Stimulated activated CD4-positive, alpha-beta T cell treated with anti-CD3 and anti-CD28 coated beads, Interleukin-4, amount 100 ng/mL, for 1 hour (primary cell): Measurements from ENCODE around the gene ORM2.
"Not testable (repeated sequence)": the region's sequence is repeated elsewhere in the genome, so short reads cannot be mapped to it uniquely, and the experiment has no call there.

ENCODE experiments used
- DNase-seq: peaks from one replicate; pipeline ENCODE4 v3.0.0-alpha.2; 2020

ORM2 gene

GRCh38 chr9:114332474-114333040 is 2.9 kb downstream of the ORM2 start:
- DNase-seq: not testable (repeated sequence)

- DNase-seq: not testable (repeated sequence)
These were observed 4.0 kb downstream of the ORM2 start for GRCh38 chr9:114333718-114334117.

DNA sequence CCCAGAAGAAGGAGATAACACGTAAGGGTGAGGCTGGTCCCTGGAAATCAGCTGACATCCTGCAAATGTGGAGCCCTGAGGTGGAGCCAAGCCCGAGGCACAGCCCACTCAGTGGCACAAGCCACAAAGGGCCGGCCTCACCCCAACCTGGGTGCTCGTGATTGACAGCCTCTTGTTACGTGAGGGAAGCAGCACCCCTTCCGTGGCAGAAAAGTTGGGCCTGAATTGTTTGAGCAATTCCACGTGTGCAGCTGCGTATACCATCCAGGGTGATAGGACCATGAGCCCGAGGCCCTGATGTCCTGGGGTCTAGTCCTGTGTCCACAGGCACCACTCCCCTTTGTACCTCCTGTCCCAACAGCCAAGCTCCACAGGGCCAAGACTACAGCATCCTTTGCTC is 4.8 kb downstream of the ORM2 start:
- no peak for DNase-seq

GRCh38 chr9:114335745-114336144 is 6.1 kb downstream of the ORM2 start:
- DNase-seq: no peak

- DNase-seq: no peak
These were observed 6.5 kb downstream of the ORM2 start for GRCh38 chr9:114336157-114336556.

- no peak for DNase-seq
These were observed 7.2 kb downstream of the ORM2 start for GRCh38 chr9:114336699-114337395.

GRCh38 chr9:114338187-114338586 is 8.5 kb downstream of the ORM2 start:
- DNase-seq: no peak

- peak; percentile 67 for DNase-seq
These were observed 9.7 kb downstream of the ORM2 start for GRCh38 chr9:114339130-114339908.

- no peak for DNase-seq
These were observed 11.6 kb downstream of the ORM2 start for GRCh38 chr9:114341152-114341830.

DNA sequence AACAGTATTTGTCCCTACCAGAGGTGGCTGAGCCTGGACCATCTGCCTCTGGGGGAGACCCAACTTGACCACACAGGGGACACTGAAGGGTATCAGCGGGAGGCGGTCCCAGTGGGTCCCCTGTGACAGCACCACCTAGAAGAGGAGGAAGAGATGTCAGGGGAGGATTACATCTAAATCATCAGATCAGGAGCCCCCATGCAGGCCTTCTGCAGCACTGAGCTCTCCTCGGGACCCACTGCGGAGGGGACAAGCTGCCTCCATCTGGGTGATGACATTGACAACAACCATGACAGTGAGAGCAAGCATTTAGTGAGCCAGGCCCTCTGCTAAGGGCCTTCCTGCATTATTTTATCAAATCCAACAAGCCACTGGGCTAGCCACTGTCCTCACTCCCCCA is 12.3 kb downstream of the ORM2 start:
- DNase-seq: no peak

DNA sequence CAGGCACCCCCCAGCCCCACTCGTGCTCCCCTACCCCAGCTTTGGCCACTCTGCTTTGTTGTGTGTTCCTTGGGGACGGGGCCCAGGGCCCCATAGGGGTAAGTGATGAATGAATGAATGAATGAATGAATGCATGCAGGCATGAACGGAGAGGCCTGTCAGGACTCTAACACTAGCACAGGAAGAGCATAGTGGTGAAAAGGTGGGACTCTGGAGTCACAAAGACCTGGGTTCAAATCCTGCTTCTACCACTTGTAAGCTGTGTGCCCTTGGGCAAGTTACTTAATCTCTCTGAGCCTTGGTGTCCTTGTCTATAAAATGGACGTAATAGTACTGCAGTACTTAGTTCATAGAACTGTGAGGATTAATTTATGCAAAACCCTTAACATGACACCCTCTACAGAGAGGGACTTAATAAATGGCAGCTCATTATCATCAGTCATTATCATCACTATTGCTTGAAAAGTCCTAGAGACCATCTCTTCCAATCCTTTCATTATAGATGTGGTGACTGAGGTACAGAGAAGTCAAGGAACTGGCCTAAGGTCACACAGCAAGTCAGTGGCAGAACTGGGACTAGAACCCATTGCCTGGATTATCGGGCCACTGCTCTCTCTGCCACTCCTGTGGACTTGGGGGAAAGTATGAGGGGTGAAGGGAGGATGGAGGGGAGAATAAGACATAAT is 13.2 kb downstream of the ORM2 start:
- no peak for DNase-seq

GRCh38 chr9:114343471-114344187 is 14.0 kb downstream of the ORM2 start:
- no peak for DNase-seq

DNA sequence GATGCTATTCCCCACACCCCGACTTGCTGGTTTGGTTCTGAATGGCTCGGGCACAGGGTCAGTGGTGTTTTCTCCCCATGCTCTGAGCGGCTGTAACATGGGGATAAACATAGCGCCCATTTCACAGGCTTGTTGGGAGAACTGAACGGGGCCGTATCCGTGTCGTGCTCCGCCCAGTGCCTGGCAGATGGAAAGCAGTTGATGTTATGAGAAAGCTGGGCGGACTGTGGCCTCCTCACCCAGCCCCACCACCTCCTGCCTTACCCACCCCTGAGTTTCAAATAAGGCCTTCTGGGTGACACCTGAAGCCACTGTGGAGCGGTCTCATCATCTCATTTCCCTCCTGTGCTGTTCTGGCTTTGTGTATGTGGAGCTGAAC is 14.5 kb downstream of the ORM2 start:
- no peak for DNase-seq

DNA sequence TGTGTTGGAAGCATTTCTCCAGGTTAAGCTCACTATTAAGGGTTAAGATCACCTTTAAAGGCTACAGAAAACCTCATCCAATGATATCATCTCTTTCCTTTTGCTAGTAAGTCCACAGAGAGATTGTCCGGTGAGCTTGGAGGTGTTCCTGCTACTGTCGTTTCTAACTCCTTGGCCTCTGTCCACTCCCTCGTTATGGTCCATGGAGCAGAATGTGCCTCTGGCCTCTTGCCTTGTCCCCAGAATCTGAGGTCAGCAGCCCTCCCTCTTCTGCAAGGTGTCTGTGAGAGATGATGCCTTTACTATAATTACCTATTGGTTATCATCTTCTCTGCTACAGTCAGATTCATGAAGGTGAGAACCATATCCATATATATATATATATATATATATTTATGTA is 15.0 kb downstream of the ORM2 start:
- DNase-seq: no peak

GRCh38 chr9:114345493-114346065 is 15.9 kb downstream of the ORM2 start:
- DNase-seq: no peak

DNA sequence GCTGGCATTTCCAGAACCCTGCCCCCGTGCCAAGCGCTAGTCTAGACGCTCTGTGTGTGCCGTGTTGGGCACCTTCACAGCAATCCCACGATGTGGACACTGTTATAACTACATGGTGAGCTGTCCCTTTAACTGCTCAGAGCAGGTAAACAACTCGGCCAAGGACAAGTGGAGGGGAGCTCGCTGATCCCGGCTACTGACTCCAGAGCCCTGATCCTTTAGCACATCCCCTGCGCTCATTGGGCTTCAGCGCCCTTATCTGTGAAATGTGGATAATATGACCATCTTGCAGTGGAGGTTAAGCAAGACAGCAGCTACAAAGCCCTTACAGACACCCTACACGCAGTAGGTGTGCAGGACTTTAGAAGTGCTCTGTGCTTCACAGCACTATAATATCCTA is 16.5 kb downstream of the ORM2 start:
- DNase-seq: no peak

GRCh38 chr9:114347675-114348074 is 18.0 kb downstream of the ORM2 start:
- no peak for DNase-seq

GRCh38 chr9:114348261-114348905 is 18.7 kb downstream of the ORM2 start:
- DNase-seq: no peak

DNA sequence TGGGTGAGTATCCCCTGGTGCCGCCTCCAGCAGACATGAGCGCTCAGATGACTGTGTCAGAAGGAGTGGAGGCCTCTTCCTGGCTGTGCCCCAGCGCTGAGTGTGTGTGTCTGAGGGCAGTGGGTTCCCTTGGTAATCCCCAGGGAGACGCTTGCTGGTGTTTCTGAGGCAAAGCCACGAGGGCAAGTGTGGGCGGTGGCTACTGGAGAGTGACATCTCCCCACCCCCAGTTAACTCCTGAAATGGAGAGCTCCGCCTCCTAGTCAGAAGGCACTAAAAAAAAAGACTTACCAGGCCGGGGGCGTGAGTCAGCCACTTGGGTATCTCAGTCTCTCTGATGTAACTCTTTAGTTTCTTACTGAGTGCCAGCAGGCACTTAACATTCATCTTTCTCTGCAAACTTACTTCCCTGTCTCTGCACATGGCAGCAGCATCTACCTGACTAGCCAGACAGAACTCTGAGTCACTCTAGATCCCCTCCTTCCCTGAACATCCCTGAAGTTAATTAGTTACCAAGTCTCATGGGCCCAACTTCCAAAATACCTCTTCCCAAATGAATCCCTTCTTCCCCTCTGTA is 19.3 kb downstream of the ORM2 start:
- peak; percentile 87 for DNase-seq

DNA sequence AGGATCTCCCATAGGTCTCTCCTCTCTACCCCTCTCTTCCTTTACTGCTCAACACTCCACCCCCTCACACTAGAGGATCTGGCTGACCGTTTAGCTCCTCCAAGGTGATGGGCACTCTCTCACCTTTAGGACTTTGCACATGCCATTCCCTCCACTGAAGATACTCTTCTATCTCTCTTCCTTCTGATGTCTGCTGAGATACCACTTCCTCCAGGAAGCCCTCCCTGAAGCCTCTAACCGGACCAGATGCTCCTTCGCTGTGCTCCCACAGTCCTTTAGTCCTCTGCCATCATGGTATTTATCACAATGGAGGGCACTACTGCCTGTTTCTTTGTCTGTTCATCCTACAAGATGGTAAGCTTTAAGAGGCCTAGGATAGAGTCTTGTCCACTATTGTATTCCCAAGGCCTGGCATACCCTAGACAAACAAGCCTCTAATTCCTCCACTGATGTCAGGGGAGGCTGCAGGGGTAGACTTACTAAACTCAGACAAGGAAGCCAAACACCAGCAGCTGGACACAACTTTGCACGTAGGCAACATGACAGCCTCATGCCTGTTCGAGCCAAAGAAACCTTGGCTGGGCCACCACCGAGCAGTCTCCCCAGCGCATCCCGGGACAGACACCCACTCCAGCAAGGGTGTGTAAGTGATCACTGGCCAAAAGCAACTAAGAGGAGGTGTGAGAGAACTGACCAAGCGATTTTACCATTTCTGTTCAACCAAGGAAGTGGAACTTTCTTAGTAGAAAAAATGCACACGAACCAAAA is 20.2 kb downstream of the ORM2 start:
- no peak for DNase-seq
